GM13976 (cell line): ENCODE data around the gene ERN1.
A peak's percentile ranks its signal among the peaks of the same experiment; 100 is the strongest.

ENCODE experiments used
- DNase-seq: peaks from one replicate; pipeline ENCODE4 v3.0.0; 2012; ENCODE audit warnings: low spot score
- in situ Hi-C: fragments of 300-500 bp; cut with MboI; formaldehyde crosslinking; loops from one replicate; pipeline ENCODE4 v1.12.0; 2022; ENCODE audit warnings: low sequenced_read_pairs, mixed read lengths, inconsistent platforms; ENCODE audit not compliant: unreplicated experiment
- TF ChIP-seq, protein P1 (sequence below): IDR thresholded peaks from 2 replicates; pipeline ENCODE4 v1.5.1; 2012; ENCODE audit warnings: borderline replicate concordance, mild to moderate bottlenecking; ENCODE audit not compliant: insufficient read depth; ENCODE audit errors: extremely low read depth, missing control alignments, control extremely low read depth

Gene ERN1

DNA sequence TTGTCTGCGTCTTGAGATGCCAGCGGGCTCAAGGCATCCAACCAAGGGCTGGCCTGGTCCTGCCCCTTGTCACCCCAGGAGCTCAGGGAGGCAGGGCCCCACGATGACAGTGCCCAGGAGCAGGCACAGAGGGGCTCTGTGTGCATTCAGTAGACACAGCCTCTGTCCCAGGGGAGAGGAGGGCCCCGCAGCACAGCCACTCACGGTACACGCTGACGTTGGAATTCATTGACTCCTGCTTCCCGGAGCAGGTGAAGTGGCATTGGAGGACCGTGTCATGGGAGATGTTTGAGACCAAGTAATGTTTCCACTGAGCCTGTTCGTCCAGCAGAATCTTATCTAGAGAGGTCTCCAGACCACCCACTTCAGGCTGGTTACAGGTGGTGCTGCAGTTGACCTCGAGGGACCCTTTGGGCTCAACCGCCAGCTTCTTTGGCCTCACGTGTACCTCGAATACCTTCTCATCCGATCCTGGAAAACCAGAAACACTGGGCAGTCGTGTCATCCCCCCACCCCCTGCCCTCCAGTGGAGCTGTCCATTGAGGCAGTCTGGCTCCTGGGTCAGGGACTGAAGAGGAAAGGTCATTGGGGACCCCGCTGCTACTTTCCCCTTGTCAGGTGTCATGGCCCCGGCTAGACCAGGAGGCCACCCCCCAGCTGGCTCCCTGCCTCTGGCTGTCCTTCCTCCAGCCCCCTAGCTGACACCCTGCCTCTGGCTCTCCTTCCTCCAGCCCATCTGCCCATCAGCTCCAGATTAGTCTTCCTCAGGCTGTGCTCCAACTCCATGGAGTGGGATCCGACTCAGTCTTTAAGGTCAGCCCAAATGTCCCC lies 124.8 kb downstream of the ERN1 start:
- TF ChIP-seq, protein P1, sequence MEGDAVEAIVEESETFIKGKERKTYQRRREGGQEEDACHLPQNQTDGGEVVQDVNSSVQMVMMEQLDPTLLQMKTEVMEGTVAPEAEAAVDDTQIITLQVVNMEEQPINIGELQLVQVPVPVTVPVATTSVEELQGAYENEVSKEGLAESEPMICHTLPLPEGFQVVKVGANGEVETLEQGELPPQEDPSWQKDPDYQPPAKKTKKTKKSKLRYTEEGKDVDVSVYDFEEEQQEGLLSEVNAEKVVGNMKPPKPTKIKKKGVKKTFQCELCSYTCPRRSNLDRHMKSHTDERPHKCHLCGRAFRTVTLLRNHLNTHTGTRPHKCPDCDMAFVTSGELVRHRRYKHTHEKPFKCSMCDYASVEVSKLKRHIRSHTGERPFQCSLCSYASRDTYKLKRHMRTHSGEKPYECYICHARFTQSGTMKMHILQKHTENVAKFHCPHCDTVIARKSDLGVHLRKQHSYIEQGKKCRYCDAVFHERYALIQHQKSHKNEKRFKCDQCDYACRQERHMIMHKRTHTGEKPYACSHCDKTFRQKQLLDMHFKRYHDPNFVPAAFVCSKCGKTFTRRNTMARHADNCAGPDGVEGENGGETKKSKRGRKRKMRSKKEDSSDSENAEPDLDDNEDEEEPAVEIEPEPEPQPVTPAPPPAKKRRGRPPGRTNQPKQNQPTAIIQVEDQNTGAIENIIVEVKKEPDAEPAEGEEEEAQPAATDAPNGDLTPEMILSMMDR, result no peak
- peak; percentile 14 for DNase-seq
- in situ Hi-C loops, result no loop called here

- in situ Hi-C loops, result no loop called here
- TF ChIP-seq, protein P1, result no peak
- DNase-seq, result peak; percentile 12
Measured at GRCh38 chr17:64004218-64004770, 125.7 kb downstream of the ERN1 start.

- in situ Hi-C loops, result no loop called here
- TF ChIP-seq, protein P1, result no peak
- DNase-seq, result peak; percentile 17
Measured at GRCh38 chr17:64003526-64004121, 126.3 kb downstream of the ERN1 start.

DNA sequence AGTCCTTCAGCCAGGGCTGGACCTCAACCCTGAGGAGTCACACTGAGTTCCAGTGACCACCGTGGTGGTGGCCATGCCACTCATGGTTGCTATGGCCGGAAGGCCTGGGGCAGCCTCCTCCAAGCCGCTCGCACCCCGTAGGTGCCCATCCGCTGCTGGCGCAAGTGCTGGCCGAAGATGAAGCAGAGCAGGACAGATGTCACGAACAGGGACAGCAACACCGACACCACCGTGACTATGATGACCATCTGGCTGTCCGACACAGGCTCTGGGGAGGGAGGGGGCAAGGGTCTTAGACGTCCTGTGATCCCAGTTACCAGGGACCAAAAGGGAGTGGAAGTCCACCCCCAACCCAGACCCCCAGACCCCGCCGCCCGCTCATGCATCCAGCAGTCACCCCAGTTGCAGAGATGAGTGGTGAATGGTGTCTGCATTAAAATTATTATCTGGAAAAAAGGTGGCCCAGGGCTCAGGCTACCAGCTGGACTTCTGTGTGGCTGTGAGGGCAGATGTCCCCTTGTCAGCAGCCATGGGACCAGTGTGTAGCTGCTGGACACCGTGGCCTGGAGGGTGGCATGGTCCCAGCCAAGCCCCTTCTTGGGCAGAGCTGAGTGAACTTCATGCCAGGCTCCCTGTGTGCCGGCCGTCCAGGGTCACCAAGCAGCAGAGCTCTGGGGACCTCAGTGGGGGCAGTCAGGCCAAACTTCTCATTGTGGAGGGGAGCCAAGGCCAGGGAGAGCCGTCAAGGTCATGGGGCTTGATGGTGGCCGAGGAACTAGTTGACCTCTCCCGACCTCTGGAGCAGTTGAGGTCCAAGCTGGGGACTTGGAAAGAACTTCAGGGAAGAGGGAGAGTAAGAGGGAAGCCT lies 127.1 kb downstream of the ERN1 start:
- in situ Hi-C loops, result no loop called here
- peak; percentile 15 for DNase-seq
- TF ChIP-seq, protein P1, result no peak

GRCh38 chr17:64001763-64002529 lies 128.0 kb downstream of the ERN1 start:
- DNase-seq, result peak; percentile 33
- TF ChIP-seq, protein P1, result no peak
- in situ Hi-C loops, result no loop called here

DNA sequence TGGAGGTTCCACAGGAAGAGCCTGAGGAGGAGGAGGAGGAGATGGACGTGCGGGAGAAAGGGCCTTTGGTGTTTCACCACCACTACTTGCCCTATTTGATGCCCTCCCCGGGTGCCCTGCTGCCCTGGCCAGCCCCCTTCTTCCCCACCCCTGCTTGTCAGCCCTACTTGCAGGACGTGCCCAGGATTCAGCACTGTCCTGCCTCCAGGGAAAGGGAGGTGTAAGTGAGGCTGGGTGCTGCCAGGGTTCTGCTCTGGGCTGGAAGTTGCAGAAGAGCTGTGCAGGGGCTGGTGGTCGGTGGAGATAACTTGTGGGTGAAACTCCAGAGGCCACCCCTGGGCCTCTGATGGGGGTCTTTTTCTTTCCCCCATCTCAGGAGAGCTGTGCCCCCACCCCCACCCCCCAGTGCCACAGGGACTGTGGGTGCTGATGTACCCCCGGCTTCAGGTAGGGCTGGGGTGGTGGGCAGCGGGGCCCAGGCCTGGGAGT lies 128.8 kb downstream of the ERN1 start:
- in situ Hi-C loops, result no loop called here
- TF ChIP-seq, protein P1, result no peak
- DNase-seq, result peak; percentile 19
